GM12878 (cell line): ENCODE data around the gene GPC5. TPM values are rescaled to one million over a fixed set of nuclear protein-coding genes. Genes with fewer than 3 reads are reported as not detected.

Experiments used
- ATAC-seq: fragments of 200-7000 bp; cut with Tn5 transposase; 3 replicates; pipeline ENCODE4 v1.9.1; 2020; ENCODE audit warnings: mild to moderate bottlenecking, moderate library complexity
- BruUV-seq: library from RNA; stranded (reverse); fragments of 400-500 nt; replicated peaks from 2 replicates; lab custom pipeline; 2021; lab: Mats Ljungman, UMichigan
- CTCF ChIA-PET: fragments of 300-600 bp; sonication (Branson Sonifier 250); formaldehyde crosslinking; extraction: SDS; loops from one replicate; lab custom pipeline; 2021; ENCODE audit warnings: inconsistent platforms; lab: Yijun Ruan, JAX
- POLR2A ChIA-PET: fragments of 350-600 bp; formaldehyde crosslinking; extraction: SDS; loops from one replicate; lab custom pipeline; 2021; ENCODE audit warnings: inconsistent platforms; lab: Charles Lee
- RAD21 ChIA-PET: fragments of 300-600 bp; sonication (Branson Sonifier 250); formaldehyde crosslinking; loops from one replicate; lab custom pipeline; 2023; ENCODE audit warnings: antibody characterized with exemption; ENCODE audit not compliant: unreplicated experiment; lab: Charles Lee
- SMC1A ChIA-PET: fragments of 300-600 bp; sonication (Branson Sonifier 250); formaldehyde crosslinking; loops from one replicate; lab custom pipeline; 2023; ENCODE audit not compliant: unreplicated experiment, uncharacterized antibody; lab: Charles Lee
- DNase-seq: peaks from one replicate; pipeline ENCODE4 v3.0.0-alpha.2; 2011; ENCODE audit warnings: low read depth, low spot score
- FAIRE-seq: peaks from 3 replicates; lab custom pipeline; 2011; peaks lifted over from hg19 to GRCh38; lab: Jason Lieb, UNC
- H2AFZ ChIP-seq: 2 replicates; pipeline ENCODE4 v1.6.0; 2011; ENCODE audit warnings: low read depth, low read length, control low read depth; ENCODE audit not compliant: control insufficient read depth
- H3K27ac ChIP-seq: 2 replicates; pipeline ENCODE4 v1.5.1; 2011; ENCODE audit warnings: control low read depth; ENCODE audit not compliant: control insufficient read depth, insufficient read depth
- H3K27me3 ChIP-seq, 2 experiments: replicated peaks in 1 of 2; 2 replicates each; pipeline versions ENCODE4 v1.6.0 to v1.6.1; 2011; ENCODE audit warnings: low read length in 1 of 2; ENCODE audit not compliant: control insufficient read depth in 2 of 2, insufficient read depth in 2 of 2
- H3K36me3 ChIP-seq, 2 experiments: 2 replicates each; pipeline ENCODE4 v1.5.1; 2011; ENCODE audit warnings: low read length in 1 of 2; ENCODE audit not compliant: control insufficient read depth in 2 of 2, insufficient read depth in 2 of 2
- H3K4me1 ChIP-seq: 2 replicates; pipeline ENCODE4 v1.6.1; 2011; ENCODE audit warnings: mild to moderate bottlenecking, low read length, moderate library complexity, mixed read lengths; ENCODE audit not compliant: control insufficient read depth, insufficient read depth
- H3K4me2 ChIP-seq: 2 replicates; pipeline ENCODE4 v1.6.0; 2011; ENCODE audit warnings: control low read depth; ENCODE audit not compliant: control insufficient read depth, insufficient read depth
- H3K4me3 ChIP-seq: fragments of 200-600 bp; sonication (generic); 2 replicates; pipeline ENCODE4 v1.5.1; 2016
- H3K79me2 ChIP-seq: 2 replicates; pipeline ENCODE4 v1.6.0; 2011; ENCODE audit warnings: low read length; ENCODE audit not compliant: control insufficient read depth, insufficient read depth
- H3K9ac ChIP-seq: 2 replicates; pipeline ENCODE4 v1.8.0; 2011; ENCODE audit warnings: low read length, control low read depth, mixed read lengths; ENCODE audit not compliant: control insufficient read depth, insufficient read depth
- H3K9me3 ChIP-seq: replicated peaks from 3 replicates; pipeline ENCODE4 v1.5.1; 2011; ENCODE audit warnings: mild to moderate bottlenecking, low read length; ENCODE audit not compliant: control insufficient read depth, insufficient read depth
- H4K20me1 ChIP-seq: 2 replicates; pipeline ENCODE4 v1.6.0; 2011; ENCODE audit not compliant: control insufficient read depth, insufficient read depth
- ASH2L ChIP-seq: fragments of 300-600, 200-600 bp; sonication (generic); IDR thresholded peaks from 2 replicates; pipeline ENCODE4 v1.6.1; 2017; ENCODE audit warnings: low read depth, mild to moderate bottlenecking, borderline replicate concordance
- BCL3 ChIP-seq: IDR thresholded peaks from 2 replicates; pipeline ENCODE4 v1.6.1; 2011; ENCODE audit warnings: borderline replicate concordance, low read depth, mild to moderate bottlenecking, moderate library complexity, low read length; ENCODE audit not compliant: insufficient read depth, poor library complexity, severe bottlenecking
- CTCF ChIP-seq, 3 experiments: IDR thresholded peaks in 2 of 3; conservative IDR thresholded peaks in 1 of 3; 2 replicates each; pipeline ENCODE4 v1.5.1; 2011; ENCODE audit warnings: low read depth in 3 of 3, low read length in 3 of 3, mild to moderate bottlenecking in 3 of 3, control low read depth in 2 of 3, moderate library complexity in 2 of 3, inconsistent platforms in 1 of 3, mixed read lengths in 1 of 3; ENCODE audit not compliant: control insufficient read depth in 2 of 3, insufficient read depth in 1 of 3; ENCODE audit errors: extremely low read depth in 1 of 3
- MYC ChIP-seq: IDR thresholded peaks from 2 replicates; pipeline ENCODE4 v1.6.1; 2011; ENCODE audit warnings: mild to moderate bottlenecking, low read length, moderate library complexity, inconsistent platforms; ENCODE audit not compliant: insufficient read depth, insufficient replicate concordance, insufficient read length, severe bottlenecking
- NR2C1 ChIP-seq: fragments of 450-650 bp; IDR thresholded peaks from 2 replicates; pipeline ENCODE4 v1.6.1; 2017; ENCODE audit warnings: antibody characterized with exemption, mild to moderate bottlenecking, moderate library complexity
- NR2F1 ChIP-seq: fragments of 450-650 bp; conservative IDR thresholded peaks from 2 replicates; pipeline ENCODE4 v1.6.1; 2017; ENCODE audit warnings: mild to moderate bottlenecking
- PAX5 ChIP-seq: IDR thresholded peaks from 2 replicates; pipeline ENCODE4 v1.6.1; 2011; ENCODE audit warnings: low read depth, low read length, borderline replicate concordance
- POLR2AphosphoS2 ChIP-seq: IDR thresholded peaks from 2 replicates; pipeline ENCODE4 v1.6.1; 2011; ENCODE audit warnings: low read depth, mild to moderate bottlenecking, low read length, improper control_type of control experiment, moderate library complexity
- RUNX3 ChIP-seq: IDR thresholded peaks from 2 replicates; pipeline ENCODE4 v1.6.1; 2012; ENCODE audit warnings: low read length, inconsistent platforms
- SKIL ChIP-seq: fragments of 450-650 bp; IDR thresholded peaks from 2 replicates; pipeline ENCODE4 v1.6.1; 2017; ENCODE audit warnings: mild to moderate bottlenecking, low read depth, inconsistent platforms; ENCODE audit not compliant: poor library complexity, severe bottlenecking
- SRF ChIP-seq, 2 experiments: IDR thresholded peaks; 2 replicates each; pipeline ENCODE4 v1.6.1; 2011; ENCODE audit warnings: low read depth in 2 of 2, low read length in 2 of 2, mild to moderate bottlenecking in 1 of 2, moderate library complexity in 1 of 2
- STAT1 ChIP-seq: fragments of 450-650 bp; conservative IDR thresholded peaks from 2 replicates; pipeline ENCODE4 v1.6.1; 2014; ENCODE audit warnings: antibody characterized with exemption, mild to moderate bottlenecking
- SUPT20H ChIP-seq: IDR thresholded peaks from 2 replicates; pipeline ENCODE4 v1.6.1; 2011; ENCODE audit warnings: low read depth, mild to moderate bottlenecking, low read length, moderate library complexity, borderline replicate concordance; ENCODE audit not compliant: control insufficient read depth
- TARDBP ChIP-seq: IDR thresholded peaks from 2 replicates; pipeline ENCODE4 v1.6.1; 2016; ENCODE audit warnings: borderline replicate concordance
- TCF3 ChIP-seq: IDR thresholded peaks from 2 replicates; pipeline ENCODE4 v1.6.1; 2012; ENCODE audit warnings: low read depth, mild to moderate bottlenecking, low read length, borderline replicate concordance; ENCODE audit not compliant: insufficient read depth
- ZSCAN29 ChIP-seq: fragments of 450-650 bp; IDR thresholded peaks from 2 replicates; pipeline ENCODE4 v1.6.1; 2017; ENCODE audit warnings: mild to moderate bottlenecking, moderate library complexity
- WGBS: methylation state at CpG from one replicate; pipeline ENCODE4 v1.1.6; 2016; ENCODE audit warnings: low lambda C conversion rate; ENCODE audit not compliant: insufficient replicate concordance, insufficient coverage; ENCODE audit errors: missing lambda C conversion rate; 5-methylcytosine and 5-hydroxymethylcytosine counted together
- in situ Hi-C: fragments of 300-500 bp; cut with MboI; formaldehyde crosslinking; loops from 9 replicates; pipeline ENCODE4 v1.14.3; 2018; ENCODE audit warnings: mixed read lengths
- intact Hi-C: fragments of 100-400 bp; cut with micrococcal nuclease; formaldehyde crosslinking; loops from one replicate; pipeline ENCODE4 v1.14.2; 2022; ENCODE audit not compliant: unreplicated experiment
- polyA plus RNA-seq, 11 experiments: library from polyadenylated mRNA; depleted of rRNA in 4 of 11; unstranded in 6 of 11; stranded (reverse) in 5 of 11; fragments of >200 nt; fragmentation: Nextera tagmentation in 4 of 11; fragmentation: Illumina TruSeq in 1 of 11; extraction: Ambion mirVana in 4 of 11; extraction: Trizol in 1 of 11; gene quantifications; 1 replicate in 1 of 11; 2 replicates in 10 of 11; pipeline versions ENCODE4 v1.2.1 to v1.2.3, GENCODE V29; 2011 to 2016; ENCODE audit warnings: inconsistent platforms in 2 of 11, missing spikeins in 2 of 11, low read depth in 1 of 11
- total RNA-seq, 4 experiments: library from RNA; depleted of rRNA in 3 of 4; stranded (reverse); fragments of >200 nt in 3 of 4; fragmentation: Illumina TruSeq in 1 of 4; extraction: Trizol in 1 of 4; gene quantifications; 2 replicates each; pipeline versions ENCODE4 v1.2.1 to v1.2.3, GENCODE V29; 2013 to 2021

Gene GPC5
- total and polyA plus RNA-seq, 10 of the 15 experiments (the other 5 are each of a cell fraction or from before 2014, with no cell fraction given), result 0.05 to 0.87 (median 0.44) TPM; not detected in 1

- no peak for TF ChIP-seq BCL3
- TF ChIP-seq SRF (IDR thresholded peaks at IDR 0.05; ENCODE audit: low read depth in 2 of 2, low read length in 2 of 2), result no peak
These were observed 39.3 kb upstream of the GPC5 start (continued) for GRCh38 chr13:91359111-91359510.

GRCh38 chr13:91359631-91360030 is 38.8 kb upstream of the GPC5 start:
- peaks cover 1 to 21% of the 10 kb centered on the region in 2 experiments; a peak in 2 of 4 replicates for H3K36me3 ChIP-seq

More at GRCh38 chr13:91359631-91360030, 38.8 kb upstream of the GPC5 start:
- FAIRE-seq, result no peak
- no peak for TF ChIP-seq RUNX3
- no peak for TF ChIP-seq TARDBP
- no peak for TF ChIP-seq PAX5
- TF ChIP-seq TCF3, result no peak
- TF ChIP-seq ZSCAN29, result no peak
- TF ChIP-seq NR2C1, result no peak
- TF ChIP-seq CTCF (IDR thresholded peaks at IDR 0.05 in 2 of 3, conservative IDR thresholded peaks at IDR 0.05 in 1 of 3; ENCODE audit: control insufficient read depth in 2 of 3, extremely low read depth in 1 of 3, insufficient read depth in 1 of 3, low read depth in 3 of 3, low read length in 3 of 3), result no peak
- no peak for TF ChIP-seq SKIL
- no peak for TF ChIP-seq NR2F1
- no peak for TF ChIP-seq STAT1
- no peak for TF ChIP-seq MYC
- no peak for TF ChIP-seq POLR2AphosphoS2
- TF ChIP-seq ASH2L, result no peak
- TF ChIP-seq SUPT20H, result no peak
- TF ChIP-seq, all 136 proteins: peak for 0
- ChIA-PET POLR2A (interaction anchor here (2.0 kb wide), 1 partner anchor 47 kb away, joined by 8 read pairs; no protein-coding TSS in a partner anchor), SMC1A (interaction anchor here (0.9 to 3.4 kb wide), 9 partner anchors 8 to 49 kb away, joined by 3 to 18 read pairs (median 4); no protein-coding TSS in a partner anchor), CTCF (interaction anchor here (0.5 to 4.6 kb wide), 8 partner anchors 10 to 47 kb away, joined by 3 to 35 read pairs (median 4); no protein-coding TSS in a partner anchor), RAD21 (interaction anchor here (1.4 to 2.2 kb wide), 2 partner anchors 8 to 46 kb away, joined by 5 to 8 read pairs; no protein-coding TSS in a partner anchor)
- Histone ChIP-seq H3K9me3 (no peaks in the 10 kb centered on the region), H3K4me1 (no peaks in the 10 kb centered on the region), H3K79me2 (no peaks in the 10 kb centered on the region; the same call in 1 of the 2 replicates), H3K27me3 (no peaks in the 10 kb centered on the region), H4K20me1 (no peaks in the 10 kb centered on the region), H3K4me3 (no peak overlapping the region), H3K9ac (no peak overlapping the region), H3K4me2 (no peak overlapping the region), H2AFZ (no peak overlapping the region), H3K27ac (no peak overlapping the region)
- intact Hi-C loops, result no loop called here
- ATAC-seq, result no peak
- DNase-seq, result no peak
- no TSS peak for BruUV-seq
- in situ Hi-C loops, result no loop called here
- 52% methylated on average over 3 of the region's 3 CpGs for WGBS
